ENCODE results near the gene PHF1.
"Not testable (repeated sequence)": the region's sequence is repeated elsewhere in the genome, so short reads cannot be mapped to it uniquely, and the experiment has no call there.

PHF1 gene

GRCh38 chr6:33410711-33411631, at the start of gene PHF1:
Gene PHF1, plus strand, starts transcription at chr6:33411014. Its CDS starts 1,250 bp downstream, at chr6:33412264.
- peak; percentile 86 for DNase-seq (ENCODE audit: low spot score)

DNA sequence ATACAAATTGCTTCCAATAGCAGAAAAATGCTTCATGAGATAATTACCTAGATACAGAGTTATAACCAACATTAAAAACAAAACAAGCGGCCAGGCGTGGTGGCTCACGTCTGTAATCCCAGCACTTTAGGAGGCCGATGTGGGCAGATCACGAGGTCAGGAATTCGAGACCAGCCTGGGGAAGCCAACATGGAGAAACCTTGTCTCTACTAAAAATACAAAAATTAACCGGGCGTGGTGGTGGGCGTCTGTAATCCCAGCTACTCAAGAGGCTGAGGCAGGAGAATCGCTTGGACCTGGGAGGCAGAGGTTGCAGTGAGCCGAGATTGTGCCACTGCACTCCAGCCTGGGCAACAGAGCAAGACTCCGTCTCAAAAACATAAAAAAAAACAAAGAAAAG, 47.3 kb upstream of the PHF1 start:
- not testable (repeated sequence) for DNase-seq (ENCODE audit: low spot score); FAIRE-seq

More at GRCh38 chr6:33410711-33411631, at the start of gene PHF1:
- no peak for FAIRE-seq

- not testable (repeated sequence) for DNase-seq (ENCODE audit: low spot score); FAIRE-seq
Measured at GRCh38 chr6:33364475-33365205, 46.2 kb upstream of the PHF1 start.

- DNase-seq (ENCODE audit: low spot score); FAIRE-seq: not testable (repeated sequence)
Measured at GRCh38 chr6:33365206-33365971, 45.4 kb upstream of the PHF1 start.

GRCh38 chr6:33367009-33367714, 43.7 kb upstream of the PHF1 start:
- DNase-seq (ENCODE audit: low spot score) (no peak), FAIRE-seq (no peak)

DNA sequence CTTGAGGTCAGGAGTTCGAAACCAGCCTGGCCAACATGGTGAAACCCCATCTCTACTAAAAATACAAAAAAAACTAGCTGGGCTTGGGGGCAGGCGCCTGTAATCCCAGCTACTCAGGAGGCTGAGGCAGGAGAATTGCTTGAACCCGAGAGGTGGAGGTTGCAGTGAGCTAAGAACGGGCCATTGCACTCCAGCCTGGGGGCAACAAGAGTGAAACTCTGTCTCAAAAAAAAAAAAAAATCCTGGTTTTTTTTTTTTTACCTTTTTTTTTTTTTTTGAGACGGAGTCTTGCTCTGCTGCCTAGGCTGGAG, 43.1 kb upstream of the PHF1 start:
- FAIRE-seq; DNase-seq (ENCODE audit: low spot score): not testable (repeated sequence)

- not testable (repeated sequence) for DNase-seq (ENCODE audit: low spot score); FAIRE-seq
Measured at GRCh38 chr6:33371901-33372300, 38.9 kb upstream of the PHF1 start.

DNA sequence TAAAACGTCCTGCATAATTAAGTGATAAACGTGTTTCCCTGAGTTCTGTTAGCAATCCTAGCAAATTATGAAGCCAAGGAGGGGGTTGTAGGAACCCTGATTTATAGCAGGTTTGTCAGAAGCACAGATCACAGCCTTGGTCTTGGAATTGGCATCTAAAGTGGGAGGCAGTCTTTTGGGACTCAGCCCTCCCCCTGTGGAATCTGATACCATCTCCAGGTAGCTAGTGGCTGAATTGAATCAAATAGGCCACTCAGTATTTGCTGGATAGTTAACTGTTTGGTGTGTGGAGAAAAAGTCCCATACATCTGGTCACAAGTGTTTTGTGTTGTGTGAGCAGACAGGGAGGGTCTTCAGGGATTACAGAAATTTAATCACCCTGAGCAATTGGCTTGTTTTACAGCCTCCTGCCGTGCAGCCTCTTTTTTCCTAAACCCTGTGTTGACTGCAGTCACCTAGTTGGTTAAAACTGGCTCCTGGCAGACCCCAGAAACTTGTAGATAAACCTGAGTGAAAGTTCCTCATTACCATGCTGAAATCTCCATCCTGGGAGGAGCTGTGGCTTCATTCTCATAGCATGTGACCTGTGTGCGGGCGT, 38.2 kb upstream of the PHF1 start:
- DNase-seq (ENCODE audit: low spot score) (no peak), FAIRE-seq (no peak)

DNA sequence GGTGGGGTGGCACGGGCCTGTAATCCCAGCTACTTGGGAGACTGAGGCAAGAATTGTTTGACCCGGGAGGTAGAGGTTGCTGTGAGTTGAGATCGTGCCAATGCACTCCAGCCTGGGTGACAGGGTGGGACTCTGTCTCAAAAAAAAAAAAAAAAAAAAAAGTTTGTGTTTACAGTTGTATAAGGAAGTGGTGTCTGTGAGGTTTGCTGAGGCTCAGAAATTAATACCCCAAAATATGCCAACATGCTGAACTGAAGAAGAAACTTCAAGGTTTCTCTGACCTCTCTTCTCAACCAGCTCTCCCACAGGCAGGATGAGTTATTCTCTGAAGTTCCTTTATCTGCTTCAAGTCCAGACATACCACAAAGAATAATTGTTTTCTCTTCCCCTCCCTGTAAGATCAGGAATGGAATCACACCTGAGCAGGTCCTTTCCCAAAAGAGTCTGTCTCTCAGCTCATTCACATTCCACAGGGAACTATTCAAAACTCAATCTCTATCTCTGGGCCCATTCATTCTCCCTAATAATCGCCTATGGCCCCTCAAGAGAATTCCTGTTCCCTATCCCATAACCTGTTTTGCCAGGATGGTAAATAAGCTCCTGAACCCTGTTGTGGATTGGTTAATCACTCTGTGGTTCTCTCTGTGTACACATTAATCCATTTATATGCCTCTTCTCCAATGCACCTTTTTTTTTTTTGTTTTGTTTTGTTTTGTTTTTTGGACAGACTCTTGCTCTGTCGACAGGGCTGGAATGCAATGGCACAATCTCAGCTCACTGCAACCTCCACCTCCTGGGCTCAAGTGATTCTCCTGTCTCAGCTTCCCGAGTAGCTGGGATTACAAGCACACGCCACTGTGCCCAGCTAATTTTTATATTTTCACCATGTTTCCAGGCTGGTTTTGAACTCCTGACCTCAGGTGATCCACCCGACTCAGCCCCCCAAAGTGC, 36.6 kb upstream of the PHF1 start:
- no peak for FAIRE-seq
- DNase-seq (ENCODE audit: low spot score): no peak

GRCh38 chr6:33375143-33375671, 35.6 kb upstream of the PHF1 start:
- FAIRE-seq (no peak), DNase-seq (ENCODE audit: low spot score) (no peak)

DNA sequence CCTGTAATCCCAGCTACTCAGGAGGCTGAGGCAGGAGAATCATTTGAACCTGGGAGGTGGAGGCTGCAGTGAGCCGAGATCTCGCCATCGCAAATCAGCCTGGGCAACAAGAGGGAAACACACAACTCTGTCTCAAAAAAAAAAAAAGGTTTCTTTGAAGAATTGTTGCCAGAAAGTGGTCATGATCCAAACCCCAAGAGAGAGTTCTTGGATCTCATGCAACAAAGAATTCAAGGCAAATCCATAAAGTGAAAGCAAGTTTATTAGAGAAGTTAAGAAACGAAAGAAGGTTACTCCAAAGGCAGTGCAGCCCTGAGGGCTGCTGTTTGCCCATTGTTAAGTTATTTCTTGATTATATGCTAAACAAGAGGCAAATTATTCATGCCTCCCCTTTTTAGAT, 33.6 kb upstream of the PHF1 start:
- DNase-seq (ENCODE audit: low spot score): no peak
- FAIRE-seq: no peak

DNA sequence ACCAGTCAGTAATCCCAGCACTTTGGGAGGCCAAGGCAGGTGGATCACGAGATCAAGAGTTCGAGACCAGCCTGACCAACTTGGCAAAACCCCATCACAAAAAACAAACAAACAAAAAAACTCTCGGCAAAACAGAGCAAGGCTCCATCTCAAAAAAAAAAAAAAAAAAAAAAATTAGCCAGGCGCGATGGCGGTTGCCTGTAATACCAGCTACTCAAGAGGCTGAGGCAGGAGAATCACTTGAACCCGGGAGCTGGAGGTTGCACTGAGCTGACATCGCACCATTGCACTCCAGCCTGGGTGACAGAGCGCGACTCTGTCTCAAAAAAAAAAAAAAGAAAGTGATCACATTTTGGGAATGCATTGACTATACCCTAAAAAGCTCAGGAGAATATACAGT, 31.6 kb upstream of the PHF1 start:
- not testable (repeated sequence) for FAIRE-seq; DNase-seq (ENCODE audit: low spot score)

- DNase-seq (ENCODE audit: low spot score): no peak
- FAIRE-seq: no peak
Measured at GRCh38 chr6:33380272-33380981, 30.4 kb upstream of the PHF1 start.

DNA sequence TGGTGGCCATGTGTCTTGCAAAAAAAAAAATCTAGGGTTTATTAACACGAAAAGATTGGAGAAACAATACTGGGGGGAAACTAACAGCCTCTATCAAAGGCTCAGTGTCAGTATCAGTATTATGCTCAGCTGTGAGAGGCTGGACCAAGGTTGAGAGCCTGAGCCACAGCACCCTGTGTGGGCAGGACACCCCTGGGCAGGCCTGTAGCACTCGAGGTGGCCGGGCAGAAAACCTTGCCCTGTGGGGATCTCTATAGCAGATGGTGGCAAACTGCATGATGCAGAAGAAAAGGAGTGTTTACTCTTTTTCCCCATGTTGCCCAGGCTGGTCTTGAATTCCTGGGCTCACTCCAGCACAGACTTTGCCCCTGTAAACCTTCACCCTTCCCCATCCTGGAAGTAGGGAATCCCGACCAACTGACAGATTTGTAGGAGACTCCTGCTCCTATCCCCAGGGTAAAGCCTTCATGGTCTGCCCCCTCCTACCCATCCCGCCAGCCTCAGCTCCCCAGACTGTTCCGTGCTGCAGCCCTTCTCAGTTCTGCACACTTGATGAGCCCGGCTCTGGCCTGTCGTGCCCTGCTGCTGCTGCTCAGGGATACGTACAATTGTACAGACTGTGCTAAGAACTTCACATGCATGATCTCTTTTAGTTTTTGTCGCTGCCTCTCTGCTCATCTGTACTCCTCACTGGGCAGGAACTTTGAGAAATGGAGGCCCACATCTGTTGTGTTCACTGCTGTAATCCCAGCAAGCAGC, 27.2 kb upstream of the PHF1 start:
- no peak for FAIRE-seq
- DNase-seq (ENCODE audit: low spot score): no peak

GRCh38 chr6:33384581-33385020, 26.2 kb upstream of the PHF1 start:
- DNase-seq (ENCODE audit: low spot score): peak; percentile 64
- FAIRE-seq: no peak

DNA sequence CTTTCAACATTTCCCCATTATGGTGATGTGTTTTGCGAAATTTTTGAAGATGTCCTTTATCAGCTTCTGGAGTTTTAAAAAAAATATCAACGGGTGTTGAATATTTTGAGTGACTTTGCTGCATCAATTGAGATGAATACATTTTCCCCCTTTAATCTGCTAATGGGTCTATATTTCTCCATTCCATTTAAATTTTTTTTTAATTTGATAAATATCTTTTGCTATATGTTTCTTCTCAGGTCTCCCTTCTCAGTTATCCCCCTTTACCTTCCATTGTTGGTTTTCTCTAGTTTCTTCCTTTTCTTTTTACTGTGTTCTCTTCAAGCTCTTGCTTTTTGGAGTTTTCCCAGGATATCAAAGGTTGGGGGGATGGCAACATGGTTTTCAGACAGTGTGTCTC, 20.6 kb upstream of the PHF1 start:
- FAIRE-seq: no peak

GRCh38 chr6:33390767-33391277, 20.0 kb upstream of the PHF1 start:
- DNase-seq (ENCODE audit: low spot score) (no peak), FAIRE-seq (no peak)

More for the DNA sequence above, 20.6 kb upstream of the PHF1 start:
- no peak for DNase-seq (ENCODE audit: low spot score)
